NCI-H2227 (cell line): Measurements from ENCODE around the gene OR8G1.
"Not testable (repeated sequence)": the region's sequence is repeated elsewhere in the genome, so short reads cannot be mapped to it uniquely, and the experiment has no call there.

Experiments
- DNase-seq: peaks from one replicate; lab custom pipeline; 2025; ENCODE audit not compliant: unreplicated experiment; lab: John Stamatoyannopoulos, UW

Gene OR8G1

GRCh38 chr11:124233376-124233775 lies 7.5 kb upstream of the OR8G1 start:
- DNase-seq, result no peak

GRCh38 chr11:124238512-124238911 lies 2.4 kb upstream of the OR8G1 start:
- DNase-seq, result no peak

GRCh38 chr11:124249869-124250268 lies 9.0 kb downstream of the OR8G1 start:
- not testable (repeated sequence) for DNase-seq

- DNase-seq, result no peak
Measured at GRCh38 chr11:124256076-124256475, 15.2 kb downstream of the OR8G1 start, which contains the start of gene OR8G5. Gene OR8G5 (plus strand): TSS chr11:124256376. CDS start chr11:124264932, 8,556 bp downstream.

GRCh38 chr11:124265041-124265440 lies 24.1 kb downstream of the OR8G1 start:
- not testable (repeated sequence) for DNase-seq

GRCh38 chr11:124270886-124271285 lies 30.0 kb downstream of the OR8G1 start:
- DNase-seq, result not testable (repeated sequence)

GRCh38 chr11:124274000-124274399 lies 33.1 kb downstream of the OR8G1 start:
- no peak for DNase-seq

GRCh38 chr11:124276081-124276480 lies 35.2 kb downstream of the OR8G1 start:
- no peak for DNase-seq

- no peak for DNase-seq
Measured at GRCh38 chr11:124277207-124277606, 36.3 kb downstream of the OR8G1 start.

- no peak for DNase-seq
Measured at GRCh38 chr11:124277804-124278203, 36.9 kb downstream of the OR8G1 start.

- no peak for DNase-seq
Measured at GRCh38 chr11:124278261-124278660, 37.4 kb downstream of the OR8G1 start.

GRCh38 chr11:124285610-124286344 lies 44.9 kb downstream of the OR8G1 start:
- DNase-seq, result no peak

- DNase-seq, result no peak
Measured at GRCh38 chr11:124294687-124295086, 53.8 kb downstream of the OR8G1 start.

GRCh38 chr11:124296016-124296415 lies 55.1 kb downstream of the OR8G1 start:
- no peak for DNase-seq

GRCh38 chr11:124297921-124298320 lies 57.0 kb downstream of the OR8G1 start:
- DNase-seq, result no peak

GRCh38 chr11:124301548-124301947 lies 60.7 kb downstream of the OR8G1 start:
- no peak for DNase-seq

- DNase-seq, result no peak
Measured at GRCh38 chr11:124302347-124303125, 61.6 kb downstream of the OR8G1 start.
